Keratinocyte (primary cell): Measurements from ENCODE around the gene TMEM25.

Experiments
- CTCF ChIP-seq, 3 experiments: IDR thresholded peaks in 1 of 3; conservative IDR thresholded peaks in 1 of 3; optimal IDR thresholded peaks in 1 of 3; 2 replicates in 2 of 3; 3 replicates in 1 of 3; pipeline versions ENCODE3 to v1.5.1; 2011; ENCODE audit warnings: low read length in 3 of 3, mild to moderate bottlenecking in 3 of 3, moderate library complexity in 2 of 3, control low read depth in 1 of 3, inconsistent platforms in 1 of 3; ENCODE audit not compliant: insufficient read depth in 2 of 3; ENCODE audit errors: extremely low read depth in 1 of 3
- EZH2 ChIP-seq: IDR thresholded peaks from one replicate; pipeline ENCODE4 v1.6.1; 2012; ENCODE audit warnings: inconsistent platforms, mild to moderate bottlenecking, low read length, moderate library complexity

GRCh38 chr11:118511601-118512000 lies 19.4 kb upstream of the TMEM25 start:
- TF ChIP-seq CTCF (optimal IDR thresholded peaks at IDR 0.05 in 1 of 3, IDR thresholded peaks at IDR 0.05 in 1 of 3, conservative IDR thresholded peaks at IDR 0.05 in 1 of 3; ENCODE audit: extremely low read depth in 1 of 3, insufficient read depth in 2 of 3, low read length in 3 of 3) (no peak), EZH2 (no peak)
